C1 segment of cervical spinal cord (tissue), 14 donors: ENCODE data around the gene PDCD1LG2.
A peak's percentile ranks its signal among the peaks of the same experiment; 100 is the strongest.

Experiments used
- DNase-seq, 14 donors: peaks; one replicate each; lab custom pipeline; 2025; lab: John Stamatoyannopoulos, UW

PDCD1LG2 gene

DNA sequence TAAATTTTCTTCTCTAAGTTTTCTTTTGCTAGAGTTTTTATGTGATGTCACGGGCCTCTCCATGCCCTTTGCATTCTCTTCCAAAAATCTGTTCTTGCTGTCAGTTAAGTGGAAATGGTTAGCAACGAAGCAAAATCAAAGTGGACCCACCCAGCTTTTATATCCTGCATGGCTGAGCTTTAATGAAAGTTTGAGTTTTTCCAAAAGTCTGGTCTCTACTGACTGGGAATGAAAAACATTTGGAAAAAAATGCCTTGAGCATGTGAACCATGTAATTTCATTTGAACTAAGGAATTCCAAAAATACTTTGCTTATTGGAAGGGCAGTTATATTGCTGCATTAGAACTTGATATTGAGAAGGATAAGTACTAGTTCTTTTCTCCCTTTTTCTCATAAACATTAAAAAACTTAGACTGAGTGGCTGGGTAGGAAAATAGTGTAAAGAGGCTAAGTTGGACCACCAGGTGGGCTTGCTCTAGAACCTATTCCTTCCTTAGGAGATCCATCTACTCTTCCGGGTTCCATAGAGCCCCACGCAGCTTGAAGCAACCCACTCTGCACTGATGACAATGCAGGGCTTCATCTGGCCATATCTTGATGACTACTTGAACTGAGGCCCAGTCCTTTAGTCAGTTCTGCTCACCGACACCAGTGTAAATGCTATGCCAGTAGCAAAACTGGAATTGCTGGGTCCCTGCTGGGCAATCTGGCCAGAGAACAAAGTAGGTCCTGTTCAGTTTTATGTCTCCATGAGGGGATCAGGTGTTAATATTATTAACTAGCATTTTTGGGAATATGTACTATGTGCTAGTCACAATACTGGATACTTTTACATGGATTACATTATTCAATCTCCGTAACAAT, 101.2 kb downstream of the PDCD1LG2 start:
- peak in 1 of 14 donors; percentile 12 for DNase-seq

DNA sequence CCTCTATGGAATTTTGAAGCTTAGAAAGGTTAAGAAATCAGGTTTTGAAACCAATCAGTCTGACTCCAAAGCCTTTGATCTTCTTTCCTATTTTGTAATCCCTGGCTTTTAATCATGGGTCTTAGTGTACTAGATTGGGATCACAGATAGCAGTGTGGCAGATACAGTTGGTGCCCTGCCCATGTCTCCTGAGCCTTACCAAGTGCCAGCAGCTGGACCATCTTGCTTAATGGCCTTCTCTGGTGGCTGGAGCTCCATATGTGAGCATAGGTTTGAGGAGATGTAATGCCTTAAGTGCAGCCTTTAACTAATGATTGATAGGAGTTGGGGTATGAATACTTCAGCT, 101.8 kb downstream of the PDCD1LG2 start:
- no peak for DNase-seq

DNA sequence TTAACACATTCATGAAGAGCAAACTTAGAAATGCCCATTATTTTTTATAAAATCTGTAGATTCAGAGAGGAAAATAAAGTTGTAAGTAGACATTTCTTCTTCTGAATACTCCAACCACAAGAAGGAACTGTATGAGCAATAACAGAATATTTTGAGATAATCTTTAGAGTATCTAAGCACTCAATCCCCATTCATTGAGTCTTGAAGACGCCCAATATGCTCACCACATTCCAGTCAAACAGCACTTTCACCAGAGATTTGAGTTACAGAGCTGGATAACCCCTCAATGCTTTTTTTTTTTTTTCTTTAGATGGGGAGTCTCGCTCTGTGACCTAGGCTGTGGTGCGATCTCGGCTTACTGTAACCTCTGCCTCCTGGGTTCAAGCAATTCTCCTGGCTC, 103.9 kb downstream of the PDCD1LG2 start:
- DNase-seq, result no peak

DNA sequence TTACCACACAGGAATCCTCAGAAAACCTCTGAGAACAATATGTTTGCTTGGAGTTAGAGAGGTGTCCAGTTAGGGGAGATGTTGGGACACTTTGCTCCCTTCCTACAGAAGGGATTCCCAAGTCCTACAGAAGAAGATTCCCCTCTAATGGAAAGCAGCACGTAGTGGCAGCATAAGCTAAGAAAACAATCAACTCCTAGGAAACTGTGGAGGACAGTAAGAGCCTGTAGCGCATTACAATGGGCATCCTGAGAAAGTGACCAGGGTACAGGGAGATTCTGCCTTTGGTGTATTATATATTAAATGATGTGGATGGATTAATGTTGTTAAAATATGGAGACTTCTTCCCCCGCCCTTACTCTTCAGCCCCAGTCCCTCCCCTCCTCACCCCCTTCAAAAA, 104.7 kb downstream of the PDCD1LG2 start:
- no peak for DNase-seq

DNA sequence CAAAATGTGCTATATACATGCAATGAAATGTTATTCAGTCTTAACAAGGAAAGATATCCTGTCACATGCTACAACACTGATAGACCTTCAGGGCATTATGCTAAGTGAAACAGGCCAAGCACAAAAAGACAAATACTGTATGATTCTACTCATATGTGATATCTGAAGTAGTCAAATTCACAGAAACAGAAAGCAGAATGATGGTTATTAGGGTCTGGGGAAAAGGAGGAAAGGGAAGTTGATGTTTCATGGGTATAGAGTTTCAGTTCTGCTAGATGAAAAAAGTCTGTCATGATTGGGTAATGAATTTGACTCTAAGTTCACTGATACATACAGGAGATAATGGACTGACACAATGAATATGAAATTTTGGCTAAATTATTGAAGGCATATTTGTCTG, 107.4 kb downstream of the PDCD1LG2 start:
- no peak for DNase-seq

DNA sequence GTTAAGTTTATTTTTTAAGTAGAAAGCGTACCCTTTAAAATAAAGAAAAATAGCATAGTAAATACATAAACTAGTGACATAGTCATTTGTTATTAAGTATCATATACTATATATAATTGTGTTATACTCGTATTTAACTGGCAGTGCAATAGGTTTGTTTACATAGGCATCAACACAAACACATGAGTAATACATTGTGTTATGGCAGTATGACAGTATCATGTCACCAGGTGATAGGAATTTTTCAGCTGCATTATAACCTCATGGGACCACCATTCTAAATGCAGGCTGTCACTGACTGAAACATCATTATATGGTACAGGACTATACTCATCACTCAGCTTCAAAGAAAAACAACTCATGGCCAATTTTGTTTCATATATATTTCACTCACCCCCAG, 110.2 kb downstream of the PDCD1LG2 start:
- DNase-seq, result no peak
